ENCODE results near the gene CYTL1. TPM values are rescaled to one million over a fixed set of nuclear protein-coding genes. Genes with fewer than 3 reads are reported as not detected.

The CYTL1 gene
- total RNA-seq, 3 donors from 2014 or later = 0.44 to 1.9 (median 0.66) TPM

GRCh38 chr4:4968161-4968725 is 51.0 kb downstream of the CYTL1 start:
- DNase-seq (ENCODE audit: low spot score in 2 of 2) = no peak
- TF ChIP-seq, protein P1, sequence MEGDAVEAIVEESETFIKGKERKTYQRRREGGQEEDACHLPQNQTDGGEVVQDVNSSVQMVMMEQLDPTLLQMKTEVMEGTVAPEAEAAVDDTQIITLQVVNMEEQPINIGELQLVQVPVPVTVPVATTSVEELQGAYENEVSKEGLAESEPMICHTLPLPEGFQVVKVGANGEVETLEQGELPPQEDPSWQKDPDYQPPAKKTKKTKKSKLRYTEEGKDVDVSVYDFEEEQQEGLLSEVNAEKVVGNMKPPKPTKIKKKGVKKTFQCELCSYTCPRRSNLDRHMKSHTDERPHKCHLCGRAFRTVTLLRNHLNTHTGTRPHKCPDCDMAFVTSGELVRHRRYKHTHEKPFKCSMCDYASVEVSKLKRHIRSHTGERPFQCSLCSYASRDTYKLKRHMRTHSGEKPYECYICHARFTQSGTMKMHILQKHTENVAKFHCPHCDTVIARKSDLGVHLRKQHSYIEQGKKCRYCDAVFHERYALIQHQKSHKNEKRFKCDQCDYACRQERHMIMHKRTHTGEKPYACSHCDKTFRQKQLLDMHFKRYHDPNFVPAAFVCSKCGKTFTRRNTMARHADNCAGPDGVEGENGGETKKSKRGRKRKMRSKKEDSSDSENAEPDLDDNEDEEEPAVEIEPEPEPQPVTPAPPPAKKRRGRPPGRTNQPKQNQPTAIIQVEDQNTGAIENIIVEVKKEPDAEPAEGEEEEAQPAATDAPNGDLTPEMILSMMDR (IDR thresholded peaks at IDR 0.05) = no peak
- TF ChIP-seq POLR2A (IDR thresholded peaks at IDR 0.05) = no peak
- TF ChIP-seq POLR2AphosphoS5 (IDR thresholded peaks at IDR 0.05) = no peak
- H3K9me3 ChIP-seq = peaks cover 6 to 13% of the 10 kb centered on the region in 2 donors
- no peak overlapping the region for H3K4me3 ChIP-seq
- no peak overlapping the region for H3K27ac ChIP-seq
- no peaks in the 10 kb centered on the region for H3K36me3 ChIP-seq
- H3K27me3 ChIP-seq = no peaks in the 10 kb centered on the region
- H3K4me1 ChIP-seq = no peaks in the 10 kb centered on the region
- intact Hi-C loops (cut with DNase I; ENCODE audit: low total_unique reads) = no loop called here

Other genes starting within 250 kb of the CYTL1 start
- gene MSX1, start 159.8 kb downstream of the CYTL1 start, total RNA-seq = 10 to 100 TPM in 1 of 3 donors, 1 to 10 TPM in 2; 5.4 to 17.9 (median 8.5) TPM
- gene STK32B, start 32.0 kb upstream of the CYTL1 start, total RNA-seq = 1 to 10 TPM; 2.2 to 5.0 (median 4.6) TPM

Data from breast epithelium (tissue), 4 donors.